ENCODE results near the gene UGDH.
A peak's percentile ranks its signal among the peaks of the same experiment; 100 is the strongest.

Gene UGDH

DNA sequence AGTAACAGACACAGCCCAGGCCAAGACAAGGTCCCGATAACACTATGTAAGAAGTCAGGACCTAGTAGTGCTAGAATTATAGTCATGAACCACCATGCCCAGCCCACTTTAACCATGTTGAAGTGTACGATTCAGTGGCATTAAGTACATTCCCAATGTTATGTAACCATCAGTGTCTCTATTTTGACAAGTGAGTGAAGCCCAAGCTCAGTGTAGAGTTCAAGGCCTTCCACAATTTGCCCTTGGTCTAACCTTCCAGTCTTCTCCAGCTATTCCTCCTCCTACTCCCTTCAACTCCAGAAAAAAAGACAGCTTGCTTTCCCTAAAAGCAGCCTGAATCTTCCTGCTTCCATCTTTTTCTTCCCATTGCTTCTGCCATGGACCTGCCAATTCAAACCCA lies 36.9 kb downstream of the UGDH start:
- no peak for ATAC-seq

DNA sequence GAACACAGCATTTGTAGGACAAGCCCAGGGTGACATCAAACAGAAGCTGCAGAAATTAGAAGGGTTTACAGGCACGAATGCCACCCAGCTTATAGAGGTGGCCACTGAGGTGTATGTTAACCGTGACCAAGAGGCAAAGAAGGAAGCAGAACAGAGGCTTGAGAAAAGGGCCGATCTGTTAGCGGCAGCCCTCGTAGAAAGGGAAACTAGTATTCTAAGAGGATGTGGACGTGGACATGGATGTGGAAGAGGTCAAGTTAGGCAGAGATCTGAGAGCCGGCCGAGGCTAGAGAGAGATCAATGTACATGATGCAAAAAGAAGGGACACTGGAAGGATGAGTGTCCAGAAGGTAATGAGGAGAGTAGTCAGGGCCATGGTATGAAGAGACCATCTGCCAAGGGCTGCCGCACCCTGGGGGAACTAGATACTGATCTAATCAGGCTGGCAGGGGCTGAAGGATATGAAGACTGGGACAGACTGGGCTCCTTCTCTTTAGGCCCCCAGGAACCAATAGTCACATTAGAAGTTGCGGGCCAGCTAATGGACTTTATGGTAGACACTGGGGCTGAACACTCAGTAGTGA lies 40.9 kb downstream of the UGDH start:
- ATAC-seq, result no peak

- ATAC-seq, result no peak
Observed at GRCh38 chr4:39484582-39485272, 42.5 kb downstream of the UGDH start.

GRCh38 chr4:39480902-39481695 lies 46.1 kb downstream of the UGDH start:
- no peak for ATAC-seq

GRCh38 chr4:39480251-39480650 lies 47.0 kb downstream of the UGDH start:
- no peak for ATAC-seq

GRCh38 chr4:39476187-39476895 lies 50.9 kb downstream of the UGDH start:
- no peak for ATAC-seq

- no peak for ATAC-seq
Observed at GRCh38 chr4:39472396-39472795, 54.8 kb downstream of the UGDH start.

- ATAC-seq, result no peak
Observed at GRCh38 chr4:39470402-39470801, 56.8 kb downstream of the UGDH start.

- peak; percentile 32 to 51 for ATAC-seq
Observed at GRCh38 chr4:39469429-39470077, 57.7 kb downstream of the UGDH start.

DNA sequence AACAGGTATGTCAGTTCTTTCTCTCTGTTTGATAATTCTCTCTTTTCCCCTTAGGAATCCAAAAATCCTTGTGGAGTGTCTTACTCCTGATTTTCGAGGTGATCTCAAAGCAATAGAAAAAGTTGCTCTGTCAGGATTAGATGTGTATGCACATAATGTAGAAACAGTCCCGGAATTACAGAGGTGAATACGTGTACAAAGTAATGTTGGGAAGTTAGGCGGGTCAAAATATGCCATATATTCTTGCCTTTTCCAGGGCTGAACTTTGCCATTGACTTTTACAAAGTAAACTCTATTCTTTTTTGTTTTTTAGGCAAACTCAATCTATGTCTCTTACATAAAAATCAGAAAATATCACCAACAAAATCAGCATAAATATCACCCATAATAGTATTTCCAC lies 59.8 kb downstream of the UGDH start:
- no peak for ATAC-seq

- ATAC-seq, result no peak
Observed at GRCh38 chr4:39466747-39467146, 60.5 kb downstream of the UGDH start.

DNA sequence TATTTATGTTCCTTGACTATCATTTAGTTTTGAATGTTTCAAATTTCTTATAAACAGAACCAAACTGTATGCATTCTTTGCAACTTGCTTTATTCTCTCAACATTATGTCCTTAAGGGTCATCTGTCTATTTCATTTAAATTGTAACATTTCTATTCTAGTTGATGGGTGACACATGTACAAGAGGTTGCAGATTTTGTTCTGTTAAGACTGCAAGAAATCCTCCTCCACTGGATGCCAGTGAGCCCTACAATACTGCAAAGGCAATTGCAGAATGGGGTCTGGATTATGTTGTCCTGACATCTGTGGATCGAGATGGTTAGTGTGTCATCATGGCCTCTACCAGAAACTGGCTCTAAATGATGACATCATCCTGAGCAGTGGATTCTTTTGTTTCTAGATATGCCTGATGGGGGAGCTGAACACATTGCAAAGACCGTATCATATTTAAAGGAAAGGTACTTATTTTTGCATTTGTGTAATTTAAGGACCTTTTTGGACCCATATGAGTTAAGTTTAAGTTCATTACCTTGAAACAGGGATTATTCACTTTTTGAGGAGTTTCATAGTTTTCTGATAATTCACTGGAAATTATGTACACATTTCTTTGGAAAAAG lies 62.2 kb downstream of the UGDH start:
- peak; percentile 35 to 75 for ATAC-seq

DNA sequence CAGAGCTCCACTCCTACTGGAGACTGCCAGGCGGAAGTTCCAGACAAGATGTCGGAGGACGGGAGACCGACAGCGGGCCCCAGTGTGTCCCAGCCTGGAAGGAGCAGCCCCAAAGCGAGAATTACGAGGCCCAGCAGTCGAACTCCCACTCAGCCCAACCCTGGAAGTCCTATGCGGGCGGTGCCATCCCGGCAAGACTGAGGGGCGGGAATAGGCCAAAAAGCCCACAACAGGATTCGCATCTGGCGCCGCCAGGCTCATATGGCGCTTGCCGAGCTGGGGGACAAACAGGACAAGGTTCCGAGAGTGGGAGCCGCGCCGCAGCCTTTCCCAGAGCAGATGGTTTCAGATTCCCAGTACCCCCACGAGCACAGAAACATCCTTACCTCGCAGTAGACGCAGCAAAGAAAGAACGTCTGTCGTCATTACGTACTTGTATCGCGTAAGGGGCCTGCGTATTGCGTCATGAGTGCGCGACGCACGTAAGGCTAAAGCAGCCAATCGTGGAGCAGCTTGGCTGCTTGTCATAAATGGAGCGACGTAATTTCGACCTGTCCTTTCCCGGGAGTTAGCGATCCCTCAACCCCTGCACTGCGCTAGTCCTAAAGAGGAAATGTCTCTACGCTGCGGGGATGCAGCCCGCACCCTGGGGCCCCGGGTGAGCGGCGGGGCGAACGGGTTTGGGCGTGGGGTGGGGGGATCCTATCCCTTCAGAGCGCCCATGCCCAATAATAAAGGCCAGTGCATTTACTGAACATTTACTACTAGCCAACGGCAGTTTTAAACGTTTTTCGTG lies 68.5 kb downstream of the UGDH start, which contains the start of the genes LIAS and RPL9:
TSS of gene LIAS (plus strand) at position 552 of the 796 bp plus-strand sequence. CDS start at position 614, 62 bp downstream.
TSS of gene RPL9 (minus strand) at position 418 of the 796 bp plus-strand sequence. CDS start 483 bp downstream, outside the sequence.
- ATAC-seq, result peak; percentile 81 to 86

DNA sequence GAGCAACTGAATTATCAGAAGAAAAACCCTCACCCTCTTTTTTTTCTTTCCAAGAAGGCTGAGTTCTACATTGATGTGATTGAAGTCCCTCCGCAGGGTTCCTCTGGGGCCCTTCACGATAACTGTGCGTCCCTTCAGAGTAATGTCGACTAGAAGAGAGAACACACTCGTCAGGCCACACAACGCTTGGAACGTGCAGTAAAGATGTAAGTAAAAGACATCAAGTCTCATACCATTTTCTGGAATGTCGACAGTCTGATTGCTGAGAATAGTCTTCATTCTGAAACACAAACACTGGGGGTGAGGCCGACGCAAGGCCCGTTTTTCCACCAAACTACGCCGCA lies 69.1 kb downstream of the UGDH start:
- peak in 1 of 2 donors; percentile 2 for ATAC-seq

DNA sequence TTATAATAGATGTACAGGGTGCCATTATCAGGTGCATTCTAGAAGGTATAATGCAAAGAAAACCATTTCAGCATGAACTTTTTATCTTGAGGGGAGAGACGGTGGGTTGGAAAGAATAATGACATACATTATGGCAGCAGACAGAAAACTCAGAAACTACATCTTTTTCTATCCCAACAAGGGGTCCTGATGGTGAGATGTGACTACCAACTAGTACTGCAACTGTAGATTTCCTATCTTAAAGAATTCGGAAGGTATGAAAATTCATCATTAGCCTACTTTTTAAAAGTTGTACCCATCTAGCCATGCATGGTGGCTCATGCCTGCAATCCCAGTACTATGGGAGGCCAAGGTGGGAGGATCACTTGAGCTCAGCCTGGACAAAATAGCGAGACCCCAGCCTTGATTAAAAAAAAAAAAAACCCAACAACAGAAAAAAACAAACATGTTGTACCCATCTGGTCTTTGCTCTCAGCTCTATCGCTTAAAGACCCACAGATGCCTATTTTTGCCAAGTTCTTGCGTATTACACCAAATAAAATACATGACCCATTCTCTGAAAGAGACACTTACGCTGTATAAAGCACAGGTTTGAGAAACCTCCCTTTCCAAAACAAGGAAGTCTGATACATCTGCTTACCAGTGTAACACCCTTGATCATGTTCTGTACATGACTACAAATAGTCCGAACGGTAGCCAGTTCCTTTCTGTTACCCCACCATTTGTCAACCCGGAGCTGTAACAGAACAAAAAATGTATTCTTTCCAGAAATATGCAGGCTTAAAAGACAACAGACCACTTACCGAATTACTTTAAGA lies 70.1 kb downstream of the UGDH start:
- ATAC-seq, result no peak

- ATAC-seq, result no peak
Observed at GRCh38 chr4:39455486-39455885, 71.8 kb downstream of the UGDH start.

- no peak for ATAC-seq
Observed at GRCh38 chr4:39453738-39454137, 73.5 kb downstream of the UGDH start.

- no peak for ATAC-seq
Observed at GRCh38 chr4:39452860-39453587, 74.2 kb downstream of the UGDH start.

- no peak for ATAC-seq
Observed at GRCh38 chr4:39452153-39452859, 74.9 kb downstream of the UGDH start.
